RWPE2 (cell line): ENCODE data around the gene PTPA.

Source experiments
- ATAC-seq: fragments of 200-7000 bp; cut with Tn5 transposase; 3 replicates; pipeline ENCODE4 v1.9.1; 2021; ENCODE audit warnings: low read depth
- DNase-seq: peaks from one replicate; pipeline ENCODE4 v3.0.0-alpha.2; 2020; ENCODE audit warnings: low spot score
- H3K27ac ChIP-seq: fragments of 450-650 bp; 2 replicates; pipeline ENCODE4 v1.5.1; 2017; ENCODE audit warnings: mild to moderate bottlenecking; ENCODE audit not compliant: poor library complexity, severe bottlenecking
- H3K27me3 ChIP-seq: fragments of 250-450 bp; sonication (Bioruptor Pico); 2 replicates; pipeline ENCODE4 v1.5.1; 2021; ENCODE audit warnings: mild to moderate bottlenecking, moderate library complexity; ENCODE audit not compliant: insufficient read depth, poor library complexity, severe bottlenecking
- H3K36me3 ChIP-seq: fragments of 250-450 bp; sonication (Bioruptor Pico); 2 replicates; pipeline ENCODE4 v1.5.1; 2020; ENCODE audit warnings: low read depth, mild to moderate bottlenecking, moderate library complexity
- H3K4me1 ChIP-seq: fragments of 250-450 bp; sonication (Bioruptor Pico); 2 replicates; pipeline ENCODE4 v1.5.1; 2021; ENCODE audit warnings: mild to moderate bottlenecking, moderate library complexity; ENCODE audit not compliant: insufficient read depth, poor library complexity, severe bottlenecking
- H3K4me3 ChIP-seq: fragments of 250-450 bp; sonication (Bioruptor Pico); 2 replicates; pipeline ENCODE4 v1.5.1; 2021; ENCODE audit warnings: mild to moderate bottlenecking, moderate library complexity; ENCODE audit not compliant: severe bottlenecking
- H3K9me3 ChIP-seq: fragments of 250-450 bp; sonication (Bioruptor Pico); 2 replicates; pipeline ENCODE4 v1.5.1; 2021; ENCODE audit warnings: mild to moderate bottlenecking, moderate library complexity; ENCODE audit not compliant: severe bottlenecking
- CTCF ChIP-seq: fragments of 450-650 bp; IDR thresholded peaks from one replicate; pipeline ENCODE4 v1.5.1; 2017; ENCODE audit warnings: mild to moderate bottlenecking, moderate library complexity; ENCODE audit not compliant: poor library complexity, severe bottlenecking

Gene PTPA

GRCh38 chr9:129072171-129072570, 39.0 kb upstream of the PTPA start:
- no peak overlapping the region for H3K4me3 ChIP-seq
- H3K4me1 ChIP-seq, result no peaks in the 10 kb centered on the region
- TF ChIP-seq CTCF, result no peak
- peaks cover 5% of the 10 kb centered on the region; the same call in 1 of the 2 replicates for H3K36me3 ChIP-seq
- H3K27ac ChIP-seq, result no peak overlapping the region
- H3K27me3 ChIP-seq, result no peaks in the 10 kb centered on the region
- ATAC-seq (no peak), DNase-seq (no peak)
- no peaks in the 10 kb centered on the region for H3K9me3 ChIP-seq

GRCh38 chr9:129073404-129073803, 37.8 kb upstream of the PTPA start:
- Histone ChIP-seq H3K4me3 (no peak overlapping the region), H3K36me3 (peaks cover 3% of the 10 kb centered on the region; the same call in 1 of the 2 replicates), H3K9me3 (no peaks in the 10 kb centered on the region), H3K27ac (no peak overlapping the region), H3K4me1 (no peaks in the 10 kb centered on the region), H3K27me3 (no peaks in the 10 kb centered on the region)
- DNase-seq, result no peak
- no peak for ATAC-seq
- no peak for TF ChIP-seq CTCF

GRCh38 chr9:129074106-129074505, 37.1 kb upstream of the PTPA start:
- no peaks in the 10 kb centered on the region for H3K9me3 ChIP-seq
- no peaks in the 10 kb centered on the region for H3K27me3 ChIP-seq
- DNase-seq (no peak), ATAC-seq (no peak)
- no peak overlapping the region for H3K27ac ChIP-seq
- H3K4me3 ChIP-seq, result no peak overlapping the region
- TF ChIP-seq CTCF, result no peak
- no peaks in the 10 kb centered on the region for H3K36me3 ChIP-seq
- no peaks in the 10 kb centered on the region for H3K4me1 ChIP-seq

- ATAC-seq (no peak), DNase-seq (no peak)
- Histone ChIP-seq H3K27ac (no peak overlapping the region), H3K36me3 (no peaks in the 10 kb centered on the region), H3K4me1 (peaks cover 5% of the 10 kb centered on the region), H3K4me3 (no peak overlapping the region), H3K9me3 (no peaks in the 10 kb centered on the region), H3K27me3 (no peaks in the 10 kb centered on the region)
- TF ChIP-seq CTCF, result no peak
Measured at GRCh38 chr9:129075996-129076639, 35.1 kb upstream of the PTPA start.

- no peak overlapping the region for H3K27ac ChIP-seq
- no peaks in the 10 kb centered on the region for H3K27me3 ChIP-seq
- peaks cover 5% of the 10 kb centered on the region for H3K4me1 ChIP-seq
- no peak for TF ChIP-seq CTCF
- no peaks in the 10 kb centered on the region for H3K9me3 ChIP-seq
- ATAC-seq (no peak), DNase-seq (no peak)
- H3K4me3 ChIP-seq, result no peak overlapping the region
- no peaks in the 10 kb centered on the region for H3K36me3 ChIP-seq
Measured at GRCh38 chr9:129076640-129077037, 34.6 kb upstream of the PTPA start.
